Measurements from ENCODE around the gene GRK7.
A peak's percentile ranks its signal among the peaks of the same experiment; 100 is the strongest.
"Not testable (repeated sequence)": the region's sequence is repeated elsewhere in the genome, so short reads cannot be mapped to it uniquely, and the experiment has no call there.

Gene GRK7

DNA sequence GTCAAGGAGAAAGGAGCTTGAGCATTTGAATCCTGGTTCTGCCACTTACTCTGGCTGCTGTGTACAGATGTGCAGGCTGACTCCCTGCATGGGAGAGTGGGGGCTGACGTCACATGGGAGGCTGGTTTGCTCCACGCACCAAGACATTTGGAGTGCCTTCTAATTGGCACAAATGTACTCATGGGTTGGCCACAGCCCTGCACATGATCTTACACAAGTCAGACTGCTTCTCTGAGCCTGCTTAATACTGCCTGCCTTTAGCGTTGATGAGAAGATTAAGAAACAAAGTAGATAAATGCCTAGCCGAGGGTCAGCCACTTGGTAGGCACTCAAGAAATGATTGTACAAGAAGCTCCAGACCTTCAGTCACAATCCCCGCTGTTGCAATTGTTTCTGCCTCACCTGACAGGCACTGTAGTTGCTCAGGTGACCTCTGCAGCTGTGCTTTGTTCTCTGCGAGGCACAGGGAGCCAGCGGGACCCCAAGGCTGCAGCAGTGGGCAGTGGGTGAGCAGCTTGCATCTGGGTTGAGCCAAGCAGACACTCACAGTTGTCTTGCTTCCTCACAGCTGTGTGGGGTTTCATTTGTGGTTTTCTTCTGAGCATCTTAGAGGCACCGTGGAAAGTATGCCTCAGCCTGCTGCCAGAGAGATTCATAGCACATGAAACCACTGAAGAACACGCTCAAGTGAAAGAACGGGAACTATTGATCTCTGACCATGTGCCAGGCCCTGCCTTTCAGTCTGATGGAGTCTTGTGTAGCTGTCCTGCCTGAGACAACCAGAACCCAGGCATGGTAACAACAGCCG is 33.1 kb downstream of the GRK7 start:
- Histone ChIP-seq H3K27ac (peak overlapping the region; percentile 66), H3K36me3 (no peaks in the 10 kb centered on the region), H3K27me3 (ENCODE audit: insufficient read depth, low read depth, severe bottlenecking) (no peaks in the 10 kb centered on the region), H3K4me3 (ENCODE audit: low read depth, low read length) (peak overlapping the region; percentile 42), H3K9me3 (ENCODE audit: severe bottlenecking) (no peaks in the 10 kb centered on the region)
- TF ChIP-seq, protein P1, sequence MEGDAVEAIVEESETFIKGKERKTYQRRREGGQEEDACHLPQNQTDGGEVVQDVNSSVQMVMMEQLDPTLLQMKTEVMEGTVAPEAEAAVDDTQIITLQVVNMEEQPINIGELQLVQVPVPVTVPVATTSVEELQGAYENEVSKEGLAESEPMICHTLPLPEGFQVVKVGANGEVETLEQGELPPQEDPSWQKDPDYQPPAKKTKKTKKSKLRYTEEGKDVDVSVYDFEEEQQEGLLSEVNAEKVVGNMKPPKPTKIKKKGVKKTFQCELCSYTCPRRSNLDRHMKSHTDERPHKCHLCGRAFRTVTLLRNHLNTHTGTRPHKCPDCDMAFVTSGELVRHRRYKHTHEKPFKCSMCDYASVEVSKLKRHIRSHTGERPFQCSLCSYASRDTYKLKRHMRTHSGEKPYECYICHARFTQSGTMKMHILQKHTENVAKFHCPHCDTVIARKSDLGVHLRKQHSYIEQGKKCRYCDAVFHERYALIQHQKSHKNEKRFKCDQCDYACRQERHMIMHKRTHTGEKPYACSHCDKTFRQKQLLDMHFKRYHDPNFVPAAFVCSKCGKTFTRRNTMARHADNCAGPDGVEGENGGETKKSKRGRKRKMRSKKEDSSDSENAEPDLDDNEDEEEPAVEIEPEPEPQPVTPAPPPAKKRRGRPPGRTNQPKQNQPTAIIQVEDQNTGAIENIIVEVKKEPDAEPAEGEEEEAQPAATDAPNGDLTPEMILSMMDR (IDR thresholded peaks at IDR 0.05; ENCODE audit: low read depth, low read length) = no peak
- peak; percentile 71 for DNase-seq

DNA sequence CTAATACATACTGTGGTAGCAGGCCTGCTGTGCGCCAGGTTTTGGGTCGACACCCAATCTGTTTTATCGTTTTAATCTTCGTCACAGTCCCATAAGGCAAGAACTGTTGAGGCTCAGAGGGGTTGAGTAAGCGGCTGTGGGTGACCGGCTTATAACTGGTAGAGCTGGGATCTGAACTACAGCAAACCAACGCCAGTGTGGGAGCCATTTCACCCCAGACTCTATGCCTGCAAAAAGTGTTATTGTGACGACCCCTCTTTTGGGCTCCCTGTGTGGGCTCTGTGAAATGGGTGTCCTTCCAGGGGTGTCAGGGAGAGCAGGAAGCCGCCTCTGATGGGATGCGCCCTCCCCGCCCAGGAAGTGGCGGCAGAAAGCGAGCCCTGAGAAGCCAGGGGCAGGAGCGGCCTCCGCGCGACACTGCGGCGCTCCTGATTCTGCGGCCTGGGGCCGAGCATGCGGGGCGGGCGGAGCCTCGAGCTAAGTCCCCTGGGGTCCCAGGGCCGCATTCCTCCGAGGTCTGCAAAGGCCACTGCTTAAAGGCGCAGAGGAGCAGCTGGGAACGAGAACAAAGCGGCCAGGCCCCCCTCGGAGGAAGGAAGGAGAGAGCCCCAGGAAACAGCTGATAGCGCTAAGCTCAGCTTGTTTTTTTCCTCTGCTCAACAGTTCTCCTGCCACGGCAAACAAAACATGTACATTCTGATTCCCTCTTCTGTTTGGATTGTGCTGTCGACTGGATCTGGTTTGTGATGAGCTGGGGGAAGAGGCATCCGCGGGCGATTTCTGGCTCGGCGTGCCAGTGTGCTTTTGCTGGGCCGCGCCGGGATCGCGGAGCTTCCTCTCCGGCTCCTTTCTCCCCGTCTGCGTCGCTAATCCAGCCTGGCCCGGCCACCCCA is 33.9 kb downstream of the GRK7 start:
- TF ChIP-seq, protein P1 (IDR thresholded peaks at IDR 0.05; ENCODE audit: low read depth, low read length) = no peak
- Histone ChIP-seq H3K27ac (peak overlapping the region; percentile 66), H3K36me3 (no peaks in the 10 kb centered on the region), H3K4me3 (ENCODE audit: low read depth, low read length) (peak overlapping the region; percentile 42), H3K9me3 (ENCODE audit: severe bottlenecking) (no peaks in the 10 kb centered on the region), H3K27me3 (ENCODE audit: insufficient read depth, low read depth, severe bottlenecking) (no peaks in the 10 kb centered on the region)
- peak; percentile 42 for DNase-seq

DNA sequence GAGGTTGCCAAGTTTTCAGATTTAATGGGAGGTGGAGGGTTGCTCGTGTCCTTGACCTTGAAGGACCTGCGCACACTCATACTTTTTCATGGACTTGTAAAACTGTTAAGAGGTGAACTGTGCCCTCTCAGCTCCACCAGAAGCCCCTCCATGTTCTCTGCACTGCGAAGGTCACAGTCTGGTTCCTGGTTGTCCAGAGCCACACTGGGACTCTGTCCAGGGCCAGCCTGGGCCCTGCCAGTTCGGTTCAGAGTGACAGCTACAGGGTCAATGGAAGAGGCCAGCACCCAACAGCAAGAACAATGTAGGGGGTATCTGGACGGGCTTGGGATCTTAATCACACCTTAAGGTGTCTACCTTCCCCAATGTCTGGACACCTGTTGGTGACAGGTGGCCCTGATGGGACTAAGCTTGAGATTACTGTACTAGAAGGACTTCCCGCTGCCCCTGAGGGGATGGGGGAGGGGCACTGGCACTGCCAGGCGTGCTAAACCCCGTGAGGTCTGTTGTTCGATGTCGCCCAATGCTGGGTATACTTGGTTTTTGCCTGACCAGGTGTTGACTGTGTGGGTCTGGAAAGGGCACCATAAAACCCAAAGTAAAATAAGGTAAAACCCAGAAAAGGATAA is 34.7 kb downstream of the GRK7 start:
- no peaks in the 10 kb centered on the region for H3K36me3 ChIP-seq
- no peaks in the 10 kb centered on the region for H3K27me3 ChIP-seq (ENCODE audit: insufficient read depth, low read depth, severe bottlenecking)
- H3K9me3 ChIP-seq (ENCODE audit: severe bottlenecking) = no peaks in the 10 kb centered on the region
- peak overlapping the region; percentile 42 for H3K4me3 ChIP-seq (ENCODE audit: low read depth, low read length)
- DNase-seq = peak; percentile 46
- TF ChIP-seq, protein P1 (IDR thresholded peaks at IDR 0.05; ENCODE audit: low read depth, low read length) = no peak
- peak overlapping the region; percentile 66 for H3K27ac ChIP-seq

DNA sequence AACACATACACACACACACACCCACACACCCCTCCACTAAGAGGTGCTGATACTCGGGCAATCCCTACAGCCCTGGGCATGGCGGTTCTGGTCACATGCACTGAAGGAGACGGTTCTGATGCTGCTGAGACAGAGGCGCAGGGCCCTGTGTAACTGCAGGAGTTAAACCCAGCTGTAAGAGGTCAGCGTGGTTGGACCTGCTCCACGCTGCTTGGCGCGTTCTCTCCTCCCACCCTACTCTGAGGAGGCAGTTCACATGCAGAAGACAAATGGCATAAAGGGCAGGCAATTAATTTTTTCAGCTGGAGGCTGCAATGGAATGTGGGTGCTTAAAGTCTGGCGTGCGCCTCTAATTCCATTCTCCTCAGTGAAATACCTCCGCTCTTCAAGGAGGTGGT is 35.2 kb downstream of the GRK7 start:
- TF ChIP-seq, protein P1 (IDR thresholded peaks at IDR 0.05; ENCODE audit: low read depth, low read length) = no peak
- no peaks in the 10 kb centered on the region for H3K36me3 ChIP-seq
- H3K27ac ChIP-seq = peak overlapping the region; percentile 34; the same call in 1 of the 2 replicates
- H3K27me3 ChIP-seq (ENCODE audit: insufficient read depth, low read depth, severe bottlenecking) = no peaks in the 10 kb centered on the region
- DNase-seq = no peak
- no peaks in the 10 kb centered on the region for H3K9me3 ChIP-seq (ENCODE audit: severe bottlenecking)
- no peak overlapping the region for H3K4me3 ChIP-seq (ENCODE audit: low read depth, low read length)

DNA sequence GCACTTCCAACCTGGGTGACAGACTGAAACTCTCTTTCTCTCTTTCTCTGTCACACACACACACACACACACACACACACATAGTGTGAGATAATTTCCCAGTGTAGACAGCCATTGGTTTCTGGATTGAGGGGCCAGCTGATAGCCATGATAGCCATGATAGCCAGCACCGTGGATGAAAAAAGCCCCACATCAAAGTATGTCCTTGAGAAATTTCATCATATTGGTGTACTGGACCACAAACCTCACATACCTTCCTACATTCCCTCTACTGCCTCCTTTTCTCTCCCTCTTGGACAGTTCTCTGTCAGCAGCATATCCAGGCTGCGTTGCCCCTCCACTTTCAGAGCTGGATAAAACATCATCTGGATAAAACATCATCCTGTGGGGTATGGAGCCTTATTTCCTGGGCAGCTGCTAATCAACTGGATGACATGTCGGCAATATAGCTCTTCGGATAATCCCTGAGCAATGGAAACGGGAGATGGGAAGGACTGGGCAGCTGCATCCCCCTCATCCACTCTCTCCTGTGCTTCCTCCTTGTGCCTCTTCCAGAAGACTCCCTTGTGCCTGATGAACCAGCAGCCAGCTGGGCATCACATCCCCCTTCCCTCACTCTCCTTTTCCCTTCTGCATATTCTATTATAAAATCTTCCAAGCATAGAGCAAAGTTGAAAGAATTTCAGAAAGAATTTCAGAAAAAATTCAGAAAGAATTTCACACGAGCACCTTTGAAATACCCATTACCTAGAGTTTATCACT is 39.3 kb downstream of the GRK7 start:
- Histone ChIP-seq H3K27me3 (ENCODE audit: insufficient read depth, low read depth, severe bottlenecking) (no peaks in the 10 kb centered on the region), H3K36me3 (no peaks in the 10 kb centered on the region), H3K27ac (no peak overlapping the region), H3K9me3 (ENCODE audit: severe bottlenecking) (no peaks in the 10 kb centered on the region), H3K4me3 (ENCODE audit: low read depth, low read length) (no peak overlapping the region)
- TF ChIP-seq, protein P1 (IDR thresholded peaks at IDR 0.05; ENCODE audit: low read depth, low read length) = no peak
- DNase-seq = no peak

DNA sequence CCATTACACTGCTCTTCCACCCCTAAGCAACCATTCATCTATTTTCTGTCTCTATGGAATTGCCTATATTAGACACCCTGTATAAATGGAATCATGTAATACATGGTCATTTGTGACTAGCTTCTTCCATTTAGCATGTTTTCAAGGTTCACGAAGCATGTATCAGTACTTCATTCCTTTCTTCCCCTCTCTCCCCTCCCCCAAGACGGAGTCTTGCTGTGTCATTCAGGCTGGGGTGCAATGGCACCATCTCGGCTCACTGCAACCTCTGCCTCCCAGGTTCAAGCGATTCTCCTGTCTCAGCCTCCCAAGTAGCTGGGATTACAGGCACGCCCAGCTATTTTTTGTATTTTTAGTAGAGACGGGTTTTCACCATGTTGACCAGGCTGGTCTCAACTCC is 40.3 kb downstream of the GRK7 start:
- H3K27me3 ChIP-seq (ENCODE audit: insufficient read depth, low read depth, severe bottlenecking); H3K9me3 ChIP-seq (ENCODE audit: severe bottlenecking); DNase-seq; H3K36me3 ChIP-seq; H3K4me3 ChIP-seq (ENCODE audit: low read depth, low read length); H3K27ac ChIP-seq: not testable (repeated sequence)
